ENCODE data around the gene APAF1. TPM values are rescaled to one million over a fixed set of nuclear protein-coding genes. Genes with fewer than 3 reads are reported as not detected.
"Not testable (repeated sequence)": the region's sequence is repeated elsewhere in the genome, so short reads cannot be mapped to it uniquely, and the experiment has no call there.

Gene APAF1
- total RNA-seq, 3 donors from 2014 or later = 22.5 to 44.2 (median 41.9) TPM

- DNase-seq (no peak), ATAC-seq (no peak)
- no peak for TF ChIP-seq CTCF (IDR thresholded peaks at IDR 0.05)
- H3K4me1 ChIP-seq (ENCODE audit: low read depth) = no peaks in the 10 kb centered on the region
- H3K36me3 ChIP-seq (ENCODE audit: low read depth) = no peaks in the 10 kb centered on the region
- no peak overlapping the region for H3K4me3 ChIP-seq
- no peaks in the 10 kb centered on the region for H3K9me3 ChIP-seq
- intact Hi-C loops (cut with DNase I, micrococcal nuclease) = no loop called here
These were observed 5.6 kb upstream of the APAF1 start for GRCh38 chr12:98639491-98639890.

- H3K36me3 ChIP-seq (ENCODE audit: low read depth); H3K4me3 ChIP-seq; H3K4me1 ChIP-seq (ENCODE audit: low read depth); DNase-seq; ATAC-seq; H3K9me3 ChIP-seq: not testable (repeated sequence)
- intact Hi-C loops (cut with DNase I, micrococcal nuclease) = loop anchor here (10.0 kb wide), 2 partner anchors 48 to 78 kb away; partner anchors contain the start of gene SLC25A3 (in 1 of the 2)
These were observed 2.3 kb upstream of the APAF1 start for GRCh38 chr12:98642801-98643200.

GRCh38 chr12:98644433-98644711, 718 bp upstream of the APAF1 start:
- TF ChIP-seq CTCF (IDR thresholded peaks at IDR 0.05) = no peak
- DNase-seq = no peak
- ATAC-seq = peak; percentile 12
- intact Hi-C loops (cut with DNase I, micrococcal nuclease) = loop anchor here (10.0 kb wide), 2 partner anchors 50 to 80 kb away; partner anchors contain the start of gene SLC25A3 (in 1 of the 2)
- H3K36me3 ChIP-seq (ENCODE audit: low read depth) = no peaks in the 10 kb centered on the region
- H3K9me3 ChIP-seq = no peaks in the 10 kb centered on the region
- peaks cover 4% of the 10 kb centered on the region for H3K4me1 ChIP-seq (ENCODE audit: low read depth)
- H3K4me3 ChIP-seq = peak overlapping the region; percentile 97

- intact Hi-C loops (cut with DNase I, micrococcal nuclease) = loop anchor here (10.0 kb wide), 2 partner anchors 51 to 81 kb away; partner anchors contain the start of gene SLC25A3 (in 1 of the 2)
- peak; percentile 23 for ATAC-seq
These were observed 530 bp downstream of the APAF1 start for GRCh38 chr12:98645572-98646067.

GRCh38 chr12:98646294-98647090, 1.4 kb downstream of the APAF1 start:
- ATAC-seq = no peak
- DNase-seq = peak in 1 of 3 donors; percentile 5
- Histone ChIP-seq H3K9me3 (no peaks in the 10 kb centered on the region), H3K4me1 (ENCODE audit: low read depth) (peaks cover 4% of the 10 kb centered on the region), H3K4me3 (no peak overlapping the region), H3K36me3 (ENCODE audit: low read depth) (no peaks in the 10 kb centered on the region)
- intact Hi-C loops (cut with DNase I, micrococcal nuclease) = loop anchor here (10.0 kb wide), 2 partner anchors 52 to 82 kb away; partner anchors contain the start of gene SLC25A3 (in 1 of the 2)
- no peak for TF ChIP-seq CTCF (IDR thresholded peaks at IDR 0.05)

More at GRCh38 chr12:98645572-98646067, 530 bp downstream of the APAF1 start:
- peak overlapping the region; percentile 97 for H3K4me3 ChIP-seq
- TF ChIP-seq CTCF (IDR thresholded peaks at IDR 0.05) = no peak
- H3K36me3 ChIP-seq (ENCODE audit: low read depth) = no peaks in the 10 kb centered on the region
- peak in 1 of 3 donors; percentile 50 for DNase-seq
- no peaks in the 10 kb centered on the region for H3K9me3 ChIP-seq
- peaks cover 4% of the 10 kb centered on the region for H3K4me1 ChIP-seq (ENCODE audit: low read depth)

- Histone ChIP-seq H3K4me3 (no peak overlapping the region), H3K36me3 (ENCODE audit: low read depth) (no peaks in the 10 kb centered on the region), H3K9me3 (no peaks in the 10 kb centered on the region), H3K4me1 (ENCODE audit: low read depth) (no peaks in the 10 kb centered on the region)
- no peak for ATAC-seq
- no peak for DNase-seq
- TF ChIP-seq CTCF (IDR thresholded peaks at IDR 0.05) = no peak
- intact Hi-C loops (cut with DNase I, micrococcal nuclease) = no loop called here
These were observed 6.2 kb downstream of the APAF1 start for GRCh38 chr12:98651328-98651727.
